GM12873 (cell line): Measurements from ENCODE around the gene AFF1.

Experiments
- TF ChIP-seq, protein P1 (sequence below): IDR thresholded peaks from 2 replicates; pipeline ENCODE4 v1.5.1; 2012; ENCODE audit warnings: low read depth, mild to moderate bottlenecking, moderate library complexity, low read length, control low read depth; ENCODE audit not compliant: insufficient read depth; ENCODE audit errors: missing control alignments

AFF1 gene

DNA sequence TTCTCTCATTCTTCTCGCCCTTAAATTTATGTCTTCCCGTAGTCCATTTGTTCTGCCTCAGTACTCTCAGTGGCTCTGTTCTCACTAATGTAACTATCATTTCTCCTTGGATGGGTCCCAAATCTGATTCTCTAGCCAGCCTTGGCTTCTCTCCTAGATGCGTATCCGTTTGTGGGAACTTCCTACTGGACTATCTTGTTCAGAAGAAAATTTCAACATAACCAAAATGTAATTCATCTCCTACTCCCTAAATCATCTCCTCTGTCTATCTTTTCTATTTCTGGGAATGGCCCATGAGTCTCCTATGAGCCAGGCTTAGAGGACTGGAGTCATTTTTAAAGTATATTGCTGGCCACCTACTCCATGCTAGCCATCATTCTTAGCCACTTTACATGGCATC is 38.2 kb upstream of the AFF1 start:
- TF ChIP-seq, protein P1, sequence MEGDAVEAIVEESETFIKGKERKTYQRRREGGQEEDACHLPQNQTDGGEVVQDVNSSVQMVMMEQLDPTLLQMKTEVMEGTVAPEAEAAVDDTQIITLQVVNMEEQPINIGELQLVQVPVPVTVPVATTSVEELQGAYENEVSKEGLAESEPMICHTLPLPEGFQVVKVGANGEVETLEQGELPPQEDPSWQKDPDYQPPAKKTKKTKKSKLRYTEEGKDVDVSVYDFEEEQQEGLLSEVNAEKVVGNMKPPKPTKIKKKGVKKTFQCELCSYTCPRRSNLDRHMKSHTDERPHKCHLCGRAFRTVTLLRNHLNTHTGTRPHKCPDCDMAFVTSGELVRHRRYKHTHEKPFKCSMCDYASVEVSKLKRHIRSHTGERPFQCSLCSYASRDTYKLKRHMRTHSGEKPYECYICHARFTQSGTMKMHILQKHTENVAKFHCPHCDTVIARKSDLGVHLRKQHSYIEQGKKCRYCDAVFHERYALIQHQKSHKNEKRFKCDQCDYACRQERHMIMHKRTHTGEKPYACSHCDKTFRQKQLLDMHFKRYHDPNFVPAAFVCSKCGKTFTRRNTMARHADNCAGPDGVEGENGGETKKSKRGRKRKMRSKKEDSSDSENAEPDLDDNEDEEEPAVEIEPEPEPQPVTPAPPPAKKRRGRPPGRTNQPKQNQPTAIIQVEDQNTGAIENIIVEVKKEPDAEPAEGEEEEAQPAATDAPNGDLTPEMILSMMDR: no peak

DNA sequence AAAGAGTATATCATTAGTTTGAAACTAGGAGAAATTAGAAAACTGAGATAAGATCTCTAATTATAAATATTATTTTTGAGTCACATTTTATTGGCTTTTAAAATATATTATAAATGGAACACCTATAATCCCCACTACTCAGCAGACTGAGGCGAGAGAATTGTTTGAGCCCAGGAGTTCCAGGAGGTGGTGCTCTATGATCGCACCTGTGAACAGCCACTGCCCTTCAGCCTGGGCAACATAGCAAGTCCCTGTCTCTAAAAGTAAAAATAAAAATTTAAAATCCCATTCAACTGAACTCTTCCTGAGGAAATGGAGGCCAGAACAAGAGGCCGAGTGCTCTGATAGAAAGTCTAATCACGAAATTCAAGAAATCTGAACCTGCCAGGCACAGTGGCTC is 36.2 kb upstream of the AFF1 start:
- TF ChIP-seq, protein P1: peak; percentile 29

DNA sequence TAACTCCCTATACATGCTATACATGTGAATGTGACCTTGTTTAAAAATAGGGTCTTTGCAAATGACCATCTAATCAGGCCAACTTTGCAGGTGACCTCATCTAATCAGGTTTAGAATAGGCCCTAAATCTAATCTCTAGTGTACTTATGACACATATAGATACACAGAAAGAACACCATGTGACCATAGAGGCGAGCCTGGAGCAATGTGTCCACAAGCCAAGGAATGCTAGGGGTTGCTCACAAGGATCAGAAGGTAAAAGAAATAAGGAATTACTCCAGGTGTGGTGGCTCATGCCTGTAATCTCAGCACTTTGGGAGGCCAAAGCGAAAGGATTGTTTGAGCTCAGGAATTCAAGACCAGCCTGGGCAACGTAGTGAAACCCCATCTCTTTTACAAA is 32.9 kb upstream of the AFF1 start:
- TF ChIP-seq, protein P1: no peak

DNA sequence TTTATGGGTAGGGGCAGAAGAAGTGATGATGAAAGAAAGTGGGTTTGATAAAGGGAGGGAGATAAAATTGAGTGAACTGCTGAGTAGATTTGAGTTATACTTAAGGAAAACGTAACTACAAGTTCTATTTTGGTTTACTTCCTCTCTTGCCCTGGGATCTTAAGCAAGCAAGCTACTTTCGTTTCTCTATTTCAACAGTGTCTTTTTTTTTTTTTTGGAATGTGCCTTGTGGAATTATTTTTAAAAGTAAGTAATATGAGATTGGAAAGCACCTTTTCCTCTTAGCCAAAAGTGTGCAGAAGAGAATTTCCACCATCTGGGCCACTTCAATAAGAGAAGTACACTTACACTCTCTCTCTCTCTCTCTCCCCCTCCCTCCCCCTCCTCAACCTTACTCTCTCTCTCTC is 26.6 kb upstream of the AFF1 start:
- TF ChIP-seq, protein P1: no peak

DNA sequence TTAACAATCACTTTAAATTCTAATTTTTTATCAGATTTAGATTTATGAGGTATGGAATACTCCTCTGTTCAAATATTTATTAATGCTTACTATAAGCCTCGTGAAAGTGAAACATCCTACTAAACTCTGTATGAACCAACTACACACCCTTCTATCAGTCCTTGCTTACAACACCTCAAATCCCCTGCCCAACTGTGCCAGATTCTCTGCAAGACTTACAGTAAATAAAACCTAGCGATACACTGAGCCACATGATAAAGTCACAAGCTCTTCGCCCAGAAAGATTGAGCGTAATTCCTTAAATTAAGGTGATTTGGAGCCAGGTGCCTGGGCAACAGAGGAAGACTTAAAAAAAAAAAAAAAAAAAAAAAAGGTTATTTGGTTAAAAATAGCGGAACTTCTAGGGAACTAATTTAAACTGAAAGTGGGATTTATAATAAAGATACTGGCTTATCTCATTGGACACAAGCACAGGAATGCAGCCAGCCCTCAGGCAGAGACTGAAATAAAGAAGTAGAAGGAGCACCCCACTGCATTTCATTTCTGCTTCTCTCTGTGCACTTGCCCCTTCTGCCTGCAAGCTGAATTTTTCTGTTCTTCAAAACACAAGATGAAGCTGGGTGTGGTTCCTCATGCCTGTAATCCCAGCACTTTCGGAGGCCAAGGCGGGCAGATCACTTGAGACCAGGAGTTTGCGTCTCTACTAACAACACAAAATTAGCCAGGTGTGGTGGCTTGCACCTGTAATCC is 25.1 kb upstream of the AFF1 start:
- TF ChIP-seq, protein P1: no peak

DNA sequence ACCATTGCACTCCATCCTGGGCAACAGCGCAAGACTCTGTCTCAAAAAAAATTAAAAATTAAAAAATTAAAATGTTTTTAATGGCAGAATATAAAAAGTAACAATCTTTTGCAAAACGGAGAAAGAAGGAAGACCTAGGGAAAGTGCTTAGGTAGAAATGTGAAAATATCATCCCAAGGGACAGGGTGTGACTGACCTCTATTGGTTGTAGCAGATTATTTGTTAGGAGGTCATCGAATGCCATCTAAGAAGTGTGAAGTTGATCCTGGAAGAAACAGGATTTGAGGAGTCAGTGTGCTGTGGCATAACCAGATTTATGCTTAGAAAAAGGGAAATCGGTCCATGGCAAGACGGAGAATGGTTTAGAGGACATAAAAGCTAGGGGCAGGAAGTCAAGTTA is 24.4 kb upstream of the AFF1 start:
- TF ChIP-seq, protein P1: no peak

DNA sequence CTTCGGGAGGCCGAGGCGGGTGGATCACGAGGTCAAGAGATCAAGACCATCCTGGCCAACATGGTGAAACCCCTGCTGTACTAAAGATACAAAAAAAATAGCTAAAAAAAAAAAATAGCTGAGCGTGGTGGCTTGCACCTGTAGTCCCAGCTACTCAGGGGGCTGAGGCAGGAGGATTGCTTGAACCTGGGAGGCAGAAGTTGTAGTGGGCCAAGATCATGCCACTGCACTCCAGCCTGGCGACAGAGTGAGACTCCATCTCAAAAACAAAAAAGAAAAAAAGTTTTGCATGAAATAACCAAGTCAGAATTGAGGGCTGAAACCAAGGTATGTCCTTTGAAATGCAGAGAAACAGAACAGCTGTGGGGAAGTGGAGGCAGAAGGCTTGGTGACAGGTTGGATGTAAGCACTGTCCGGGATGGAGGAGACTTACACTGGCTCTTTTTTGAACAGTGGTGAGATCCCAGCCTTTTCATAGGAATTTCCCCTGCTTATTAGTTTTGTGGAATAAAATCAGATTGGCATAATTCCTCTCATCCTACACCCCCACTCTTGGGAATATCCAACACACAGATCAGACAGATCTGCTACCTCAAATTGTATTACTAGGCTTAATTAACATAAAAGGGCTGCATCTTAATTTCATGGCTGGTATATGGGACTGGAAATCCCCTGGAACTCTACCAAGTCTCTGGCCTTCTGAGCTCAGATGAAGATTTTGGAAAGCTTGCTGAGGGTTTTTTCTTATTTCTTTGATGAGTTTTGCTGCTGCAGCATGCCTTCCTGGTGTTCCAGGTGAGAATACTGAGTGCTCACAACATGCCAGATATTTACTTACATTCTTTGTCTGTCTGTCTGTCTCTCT is 23.8 kb upstream of the AFF1 start:
- TF ChIP-seq, protein P1: no peak
